Panc1 (cell line): Measurements from ENCODE around the gene PRR5L.

Experiments
- POLR2AphosphoS5 ChIP-seq: IDR thresholded peaks from 2 replicates; pipeline ENCODE4 v1.6.1; 2012; ENCODE audit warnings: mild to moderate bottlenecking, low read depth, low read length, moderate library complexity
- SIN3A ChIP-seq: IDR thresholded peaks from 2 replicates; pipeline ENCODE4 v1.6.1; 2012; ENCODE audit warnings: low read depth, mild to moderate bottlenecking, low read length, moderate library complexity, borderline replicate concordance; ENCODE audit not compliant: insufficient read depth
- TF ChIP-seq, protein P1 (sequence below): fragments of 450-650 bp; IDR thresholded peaks from 2 replicates; pipeline ENCODE4 v1.5.1; 2017; ENCODE audit warnings: mild to moderate bottlenecking
- TF ChIP-seq, protein P2 (sequence below), 2 experiments: IDR thresholded peaks; 2 replicates each; pipeline ENCODE4 v1.6.1; 2011 to 2012; ENCODE audit warnings: low read depth in 2 of 2, control low read depth in 1 of 2, low read length in 1 of 2, mild to moderate bottlenecking in 1 of 2, moderate library complexity in 1 of 2; ENCODE audit not compliant: insufficient read depth in 1 of 2

DNA sequence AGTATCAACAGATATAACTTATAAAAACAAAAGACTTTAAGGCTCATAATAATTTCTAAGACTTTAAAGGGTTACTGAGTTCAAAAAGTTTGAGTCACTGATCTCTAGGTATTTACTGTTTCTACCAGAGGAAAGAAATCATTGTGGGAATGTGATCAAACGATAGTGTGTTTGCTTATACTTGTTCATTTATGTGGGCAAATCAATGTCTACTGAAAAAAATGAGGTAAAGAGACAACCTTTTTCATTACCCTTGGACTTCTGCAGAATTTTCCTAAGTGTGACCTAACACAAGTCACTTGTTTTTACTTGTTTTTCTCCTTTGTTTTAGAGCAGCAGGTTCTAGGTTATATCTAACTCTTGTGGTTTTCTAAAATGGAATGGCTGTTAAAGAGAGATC is 65.4 kb downstream of the PRR5L start:
- TF ChIP-seq, protein P1, sequence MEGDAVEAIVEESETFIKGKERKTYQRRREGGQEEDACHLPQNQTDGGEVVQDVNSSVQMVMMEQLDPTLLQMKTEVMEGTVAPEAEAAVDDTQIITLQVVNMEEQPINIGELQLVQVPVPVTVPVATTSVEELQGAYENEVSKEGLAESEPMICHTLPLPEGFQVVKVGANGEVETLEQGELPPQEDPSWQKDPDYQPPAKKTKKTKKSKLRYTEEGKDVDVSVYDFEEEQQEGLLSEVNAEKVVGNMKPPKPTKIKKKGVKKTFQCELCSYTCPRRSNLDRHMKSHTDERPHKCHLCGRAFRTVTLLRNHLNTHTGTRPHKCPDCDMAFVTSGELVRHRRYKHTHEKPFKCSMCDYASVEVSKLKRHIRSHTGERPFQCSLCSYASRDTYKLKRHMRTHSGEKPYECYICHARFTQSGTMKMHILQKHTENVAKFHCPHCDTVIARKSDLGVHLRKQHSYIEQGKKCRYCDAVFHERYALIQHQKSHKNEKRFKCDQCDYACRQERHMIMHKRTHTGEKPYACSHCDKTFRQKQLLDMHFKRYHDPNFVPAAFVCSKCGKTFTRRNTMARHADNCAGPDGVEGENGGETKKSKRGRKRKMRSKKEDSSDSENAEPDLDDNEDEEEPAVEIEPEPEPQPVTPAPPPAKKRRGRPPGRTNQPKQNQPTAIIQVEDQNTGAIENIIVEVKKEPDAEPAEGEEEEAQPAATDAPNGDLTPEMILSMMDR = no peak
- no peak for TF ChIP-seq POLR2AphosphoS5
- TF ChIP-seq, protein P2, sequence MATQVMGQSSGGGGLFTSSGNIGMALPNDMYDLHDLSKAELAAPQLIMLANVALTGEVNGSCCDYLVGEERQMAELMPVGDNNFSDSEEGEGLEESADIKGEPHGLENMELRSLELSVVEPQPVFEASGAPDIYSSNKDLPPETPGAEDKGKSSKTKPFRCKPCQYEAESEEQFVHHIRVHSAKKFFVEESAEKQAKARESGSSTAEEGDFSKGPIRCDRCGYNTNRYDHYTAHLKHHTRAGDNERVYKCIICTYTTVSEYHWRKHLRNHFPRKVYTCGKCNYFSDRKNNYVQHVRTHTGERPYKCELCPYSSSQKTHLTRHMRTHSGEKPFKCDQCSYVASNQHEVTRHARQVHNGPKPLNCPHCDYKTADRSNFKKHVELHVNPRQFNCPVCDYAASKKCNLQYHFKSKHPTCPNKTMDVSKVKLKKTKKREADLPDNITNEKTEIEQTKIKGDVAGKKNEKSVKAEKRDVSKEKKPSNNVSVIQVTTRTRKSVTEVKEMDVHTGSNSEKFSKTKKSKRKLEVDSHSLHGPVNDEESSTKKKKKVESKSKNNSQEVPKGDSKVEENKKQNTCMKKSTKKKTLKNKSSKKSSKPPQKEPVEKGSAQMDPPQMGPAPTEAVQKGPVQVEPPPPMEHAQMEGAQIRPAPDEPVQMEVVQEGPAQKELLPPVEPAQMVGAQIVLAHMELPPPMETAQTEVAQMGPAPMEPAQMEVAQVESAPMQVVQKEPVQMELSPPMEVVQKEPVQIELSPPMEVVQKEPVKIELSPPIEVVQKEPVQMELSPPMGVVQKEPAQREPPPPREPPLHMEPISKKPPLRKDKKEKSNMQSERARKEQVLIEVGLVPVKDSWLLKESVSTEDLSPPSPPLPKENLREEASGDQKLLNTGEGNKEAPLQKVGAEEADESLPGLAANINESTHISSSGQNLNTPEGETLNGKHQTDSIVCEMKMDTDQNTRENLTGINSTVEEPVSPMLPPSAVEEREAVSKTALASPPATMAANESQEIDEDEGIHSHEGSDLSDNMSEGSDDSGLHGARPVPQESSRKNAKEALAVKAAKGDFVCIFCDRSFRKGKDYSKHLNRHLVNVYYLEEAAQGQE (IDR thresholded peaks at IDR 0.05; ENCODE audit: insufficient read depth in 1 of 2, low read depth in 2 of 2, low read length in 1 of 2) = no peak
- TF ChIP-seq SIN3A = no peak
